A673 (cell line): Measurements from ENCODE around the gene TSPAN11. TPM values are rescaled to one million over a fixed set of nuclear protein-coding genes. Genes with fewer than 3 reads are reported as not detected.

ENCODE experiments used
- BruUV-seq: library from RNA; stranded (reverse); fragments of 400-500 nt; replicated peaks from 2 replicates; lab custom pipeline; 2021; lab: Mats Ljungman, UMichigan
- CTCF ChIA-PET: fragments of 300-600 bp; sonication (Branson Sonifier 250); formaldehyde crosslinking; loops from one replicate; lab custom pipeline; 2022; ENCODE audit warnings: antibody characterized with exemption; lab: Charles Lee
- POLR2A ChIA-PET: fragments of 300-600 bp; sonication (Branson Sonifier 250); formaldehyde crosslinking; loops from one replicate; lab custom pipeline; 2022; ENCODE audit warnings: antibody characterized with exemption; ENCODE audit not compliant: low non-redundant PET; lab: Charles Lee
- DNase-seq: peaks from one replicate; pipeline ENCODE4 v3.0.0-alpha.2; 2015; ENCODE audit warnings: low spot score
- H3K27ac ChIP-seq: fragments of 200-600 bp; sonication (generic); 2 replicates; pipeline ENCODE4 v1.5.1; 2016; ENCODE audit warnings: mixed run types, low read depth, mild to moderate bottlenecking, mixed read lengths, antibody characterized with exemption, low read length; ENCODE audit not compliant: poor library complexity, severe bottlenecking
- H3K27me3 ChIP-seq: fragments of 200-600 bp; sonication (generic); replicated peaks from 2 replicates; pipeline ENCODE4 v1.6.1; 2017; ENCODE audit warnings: mixed run types, low read depth, mild to moderate bottlenecking, mixed read lengths, antibody characterized with exemption, low read length; ENCODE audit not compliant: insufficient read depth, poor library complexity
- H3K36me3 ChIP-seq: fragments of 200-600 bp; sonication (generic); 2 replicates; pipeline ENCODE4 v1.6.1; 2016; ENCODE audit warnings: mixed run types, mild to moderate bottlenecking, mixed read lengths, antibody characterized with exemption, low read length; ENCODE audit not compliant: insufficient read depth, poor library complexity, severe bottlenecking
- H3K4me1 ChIP-seq: fragments of 200-600 bp; sonication (generic); 2 replicates; pipeline ENCODE4 v1.6.1; 2017; ENCODE audit warnings: mixed run types, mild to moderate bottlenecking, mixed read lengths, antibody characterized with exemption, low read length; ENCODE audit not compliant: insufficient read depth, poor library complexity, severe bottlenecking
- H3K4me3 ChIP-seq: fragments of 200-600 bp; sonication (generic); 2 replicates; pipeline ENCODE4 v1.5.1; 2016; ENCODE audit warnings: low read depth, mixed run types, mild to moderate bottlenecking, mixed read lengths, low read length; ENCODE audit not compliant: poor library complexity, severe bottlenecking
- H3K9me3 ChIP-seq: fragments of 200-600 bp; sonication (generic); 2 replicates; pipeline ENCODE4 v1.6.1; 2016; ENCODE audit warnings: mixed run types, low read depth, mild to moderate bottlenecking, mixed read lengths, antibody characterized with exemption, low read length; ENCODE audit not compliant: poor library complexity, severe bottlenecking
- CTCF ChIP-seq: fragments of 300-800, 200-600 bp; sonication (generic); conservative IDR thresholded peaks from 2 replicates; pipeline ENCODE4 v1.5.1; 2017; ENCODE audit warnings: low read depth, mild to moderate bottlenecking, antibody characterized with exemption, low read length, moderate library complexity, mixed read lengths
- EZH2 ChIP-seq: fragments of 200-600 bp; sonication (generic); IDR thresholded peaks from 2 replicates; pipeline ENCODE4 v1.6.1; 2017; ENCODE audit warnings: borderline replicate concordance, low read depth, mild to moderate bottlenecking, mixed read lengths, antibody characterized with exemption, low read length; ENCODE audit not compliant: poor library complexity, severe bottlenecking
- intact Hi-C: fragments of 100-400 bp; cut with micrococcal nuclease; formaldehyde crosslinking; loops from one replicate; pipeline ENCODE4 v1.10.0; 2022; ENCODE audit not compliant: unreplicated experiment
- total RNA-seq: library from RNA; stranded (reverse); gene quantifications from 2 replicates; pipeline ENCODE4 v1.2.3, GENCODE V29; 2021

TSPAN11 gene
- total RNA-seq, 1 experiment from 2014 or later = 20.9 TPM

DNA sequence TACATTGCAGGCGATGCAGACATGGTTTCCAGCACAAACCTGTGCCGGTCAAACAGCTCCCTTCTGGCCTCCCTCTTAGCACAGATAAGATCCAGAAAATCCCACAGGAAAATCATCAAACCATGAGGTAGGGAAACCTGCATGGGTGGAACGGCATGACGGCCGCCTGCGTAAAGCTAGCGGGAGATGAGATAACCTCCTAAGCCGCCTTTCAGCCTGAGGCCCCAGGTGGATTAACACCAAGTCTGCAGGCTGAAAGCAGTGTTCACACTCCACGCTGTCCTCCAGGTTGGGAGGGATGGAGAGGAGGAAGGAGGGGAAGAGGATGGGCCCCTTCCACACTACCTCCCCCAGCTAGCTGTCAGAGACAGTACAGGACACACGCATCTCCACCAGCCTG lies 63.8 kb downstream of the TSPAN11 start:
- intact Hi-C loops = loop anchor here (1.0 kb wide), 1 partner anchor 139 kb away; no protein-coding TSS in a partner anchor
- POLR2A ChIA-PET = no interaction called here

GRCh38 chr12:30990776-30991175 lies 64.2 kb downstream of the TSPAN11 start:
- Histone ChIP-seq H3K4me3 (no peak overlapping the region), H3K36me3 (no peaks in the 10 kb centered on the region), H3K4me1 (no peaks in the 10 kb centered on the region), H3K9me3 (no peaks in the 10 kb centered on the region), H3K27me3 (no peaks in the 10 kb centered on the region), H3K27ac (no peak overlapping the region)
- no peak for TF ChIP-seq EZH2
- no peak for TF ChIP-seq CTCF
- DNase-seq = no peak
- intact Hi-C loops = loop anchor here (1.0 kb wide), 1 partner anchor 139 kb away; no protein-coding TSS in a partner anchor
- POLR2A ChIA-PET = no interaction called here
- CTCF ChIA-PET = interaction anchor here (3.6 kb wide), 1 partner anchor 140 kb away, joined by 12 read pairs; no protein-coding TSS in a partner anchor
- no TSS peak for BruUV-seq

More for the DNA sequence above, 63.8 kb downstream of the TSPAN11 start:
- CTCF ChIA-PET = interaction anchor here (1.2 to 3.6 kb wide), 2 partner anchors 139 to 143 kb away, joined by 5 to 12 read pairs; no protein-coding TSS in a partner anchor
- no peak for DNase-seq
- no peaks in the 10 kb centered on the region for H3K4me1 ChIP-seq
- H3K9me3 ChIP-seq = no peaks in the 10 kb centered on the region
- no peaks in the 10 kb centered on the region for H3K27me3 ChIP-seq
- TF ChIP-seq CTCF (no peak), EZH2 (no peak)
- H3K27ac ChIP-seq = no peak overlapping the region
- H3K4me3 ChIP-seq = no peak overlapping the region
- no TSS peak for BruUV-seq
- no peaks in the 10 kb centered on the region for H3K36me3 ChIP-seq

- TF ChIP-seq EZH2 (no peak), CTCF (no peak)
- no peaks in the 10 kb centered on the region for H3K9me3 ChIP-seq
- H3K4me3 ChIP-seq = no peak overlapping the region
- no peaks in the 10 kb centered on the region for H3K27me3 ChIP-seq
- DNase-seq = no peak
- POLR2A ChIA-PET = no interaction called here
- no peaks in the 10 kb centered on the region for H3K36me3 ChIP-seq
- H3K27ac ChIP-seq = no peak overlapping the region
- no TSS peak for BruUV-seq
- H3K4me1 ChIP-seq = no peaks in the 10 kb centered on the region
- CTCF ChIA-PET = interaction anchor here (3.6 kb wide), 1 partner anchor 140 kb away, joined by 12 read pairs; no protein-coding TSS in a partner anchor
- intact Hi-C loops = no loop called here
Observed at GRCh38 chr12:30991466-30991865, 64.9 kb downstream of the TSPAN11 start.
